Measurements from ENCODE around the gene PIK3CB. TPM values are rescaled to one million over a fixed set of nuclear protein-coding genes. Genes with fewer than 3 reads are reported as not detected.
"Not testable (repeated sequence)": the region's sequence is repeated elsewhere in the genome, so short reads cannot be mapped to it uniquely, and the experiment has no call there.

PIK3CB gene
- total RNA-seq, 2 experiments from 2014 or later = 18.8 to 19.5 TPM

GRCh38 chr3:138774529-138775253 is 60.0 kb downstream of the PIK3CB start:
- ChIA-PET CTCF (interaction anchor here (2.7 kb wide), 1 partner anchor 141 kb away, joined by 9 read pairs; no protein-coding TSS in a partner anchor), POLR2A (no interaction called here)

- CTCF ChIA-PET = interaction anchor here (0.6 kb wide), 1 partner anchor 359 kb away, joined by 3 read pairs; no protein-coding TSS in a partner anchor
These were observed 63.1 kb downstream of the PIK3CB start for GRCh38 chr3:138771585-138771984.

GRCh38 chr3:138769616-138770015 is 65.1 kb downstream of the PIK3CB start:
- POLR2A ChIA-PET = no interaction called here
- CTCF ChIA-PET = no interaction called here

More at GRCh38 chr3:138771585-138771984, 63.1 kb downstream of the PIK3CB start:
- POLR2A ChIA-PET = no interaction called here

DNA sequence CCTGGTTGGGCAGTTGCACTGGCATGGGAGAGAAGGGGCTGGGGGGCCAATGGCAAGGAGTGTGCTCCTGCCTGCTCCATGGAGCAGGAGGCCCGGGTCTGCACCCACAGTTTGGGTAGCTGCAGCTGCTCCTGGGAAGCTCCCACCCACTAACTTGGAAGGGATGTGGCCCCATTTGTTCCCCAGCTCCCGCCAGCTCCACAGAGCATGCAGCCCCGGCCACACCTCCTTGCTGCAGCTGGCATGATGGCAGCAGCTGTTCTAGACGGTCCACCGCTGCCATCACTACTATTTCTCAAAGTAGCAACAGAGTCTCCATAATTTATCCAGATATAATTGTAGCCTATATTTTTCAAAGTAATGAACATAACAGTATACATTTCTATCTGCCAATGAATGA is 65.8 kb downstream of the PIK3CB start:
- CTCF ChIA-PET = no interaction called here
- POLR2A ChIA-PET = no interaction called here

- ChIA-PET CTCF (no interaction called here), POLR2A (no interaction called here)
These were observed 66.6 kb downstream of the PIK3CB start for GRCh38 chr3:138768125-138768524.

DNA sequence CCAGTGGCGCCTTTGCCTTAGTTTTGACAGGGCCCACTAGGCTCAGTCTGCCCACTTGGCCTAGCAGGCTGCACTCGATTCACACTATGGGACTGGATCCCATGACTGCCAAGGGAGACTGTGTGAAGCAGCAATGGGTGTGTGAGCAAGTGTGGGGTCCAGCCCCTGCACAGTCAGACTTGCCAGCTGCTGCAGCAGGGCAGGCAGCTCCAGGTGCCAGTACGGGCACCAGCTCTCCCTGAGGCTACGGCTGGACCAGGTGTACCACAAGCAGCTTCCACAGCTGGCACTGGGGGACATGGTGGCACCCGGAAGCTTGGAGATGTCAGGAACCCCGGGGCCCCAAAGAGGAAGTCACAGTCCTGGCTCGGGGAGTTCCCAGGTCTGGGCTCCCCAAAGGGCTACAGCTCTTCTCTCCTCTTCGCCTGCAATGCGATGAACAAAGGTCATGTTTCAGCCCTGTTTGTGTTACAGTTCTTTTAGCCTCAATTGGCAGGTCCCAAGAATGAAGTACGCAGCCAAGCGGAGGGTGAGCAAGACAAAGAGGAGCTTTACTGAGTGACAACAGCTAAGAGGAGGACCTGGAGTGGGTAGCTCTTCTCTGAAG is 67.1 kb downstream of the PIK3CB start:
- CTCF ChIA-PET = no interaction called here

DNA sequence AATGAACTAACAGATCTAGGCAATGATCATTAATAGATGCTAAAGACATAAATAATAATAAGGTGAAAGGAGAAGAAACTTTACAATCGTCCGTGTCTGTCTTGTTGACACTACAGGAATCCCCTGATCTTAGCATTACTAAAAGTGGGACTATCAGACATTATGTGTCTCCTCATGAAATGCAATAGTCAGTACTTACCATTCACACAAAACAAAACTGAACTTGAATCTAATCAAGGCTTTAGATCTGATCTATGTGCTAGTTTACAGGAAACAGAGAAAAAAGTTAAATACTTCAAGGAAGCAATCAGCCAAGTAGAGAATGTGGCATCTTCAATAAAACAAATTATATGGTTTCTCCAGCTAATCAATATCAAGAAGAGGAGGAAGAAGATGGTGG is 73.7 kb downstream of the PIK3CB start:
- CTCF ChIA-PET = no interaction called here
- POLR2A ChIA-PET = no interaction called here

More for the DNA sequence above, 67.1 kb downstream of the PIK3CB start:
- POLR2A ChIA-PET = no interaction called here

DNA sequence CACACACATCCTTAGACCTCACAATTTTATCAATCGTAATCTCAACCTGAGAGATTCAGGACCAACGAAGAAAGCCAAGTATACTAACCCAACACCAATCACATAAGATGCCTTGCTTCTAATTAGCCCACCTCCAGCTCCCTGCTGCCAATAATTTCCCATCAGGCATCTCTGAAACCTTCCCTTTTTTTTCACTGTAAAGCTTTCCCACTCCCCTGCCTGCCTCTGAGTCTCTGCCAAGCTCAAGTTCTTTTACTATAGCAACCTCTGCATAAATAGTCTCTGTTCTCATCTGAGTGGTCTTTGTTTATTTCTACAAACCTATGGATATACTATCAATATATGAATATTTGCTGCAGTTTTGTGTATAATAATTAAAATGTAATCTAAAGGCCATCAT is 86.5 kb downstream of the PIK3CB start:
- CTCF ChIA-PET = no interaction called here

DNA sequence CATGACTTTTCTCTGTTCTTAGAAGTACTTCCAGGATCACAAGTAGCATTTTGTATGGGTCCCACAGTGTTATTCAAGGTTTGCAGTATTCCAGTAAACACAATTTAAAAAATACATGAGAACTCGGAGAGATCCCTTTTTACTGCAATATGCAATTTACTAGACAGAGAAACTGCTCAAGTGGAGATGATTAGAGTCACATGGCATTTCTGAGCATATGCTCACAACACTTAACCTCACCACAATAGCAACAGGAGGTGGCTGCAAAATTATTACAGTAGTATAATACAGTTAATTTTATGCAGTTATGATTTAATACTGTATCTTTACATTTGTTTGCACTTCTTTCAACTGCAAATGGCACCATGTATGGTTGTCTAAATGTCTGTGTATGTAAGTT is 87.5 kb downstream of the PIK3CB start:
- ChIA-PET CTCF (no interaction called here), POLR2A (no interaction called here)

More for the DNA sequence above, 86.5 kb downstream of the PIK3CB start:
- POLR2A ChIA-PET = no interaction called here

DNA sequence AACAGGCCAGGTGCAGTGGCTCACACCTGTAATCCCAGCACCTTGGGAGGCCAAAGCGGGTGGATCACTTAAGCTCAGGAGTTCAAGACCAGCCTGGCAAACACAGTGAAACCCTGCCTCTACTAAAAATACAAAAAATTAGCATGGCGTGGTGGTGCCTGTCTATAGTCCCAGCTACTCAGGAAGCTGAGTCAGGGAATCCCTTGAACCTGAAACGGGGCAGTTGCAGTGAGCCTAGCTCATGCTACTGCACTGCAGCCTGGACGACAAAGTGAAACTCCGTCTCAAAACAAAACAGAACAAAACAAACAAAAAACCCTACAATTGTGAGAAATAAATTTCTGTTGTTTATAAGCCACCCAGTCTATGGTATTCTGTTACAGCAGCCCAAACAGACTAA is 94.7 kb downstream of the PIK3CB start:
- POLR2A ChIA-PET = no interaction called here
- CTCF ChIA-PET = interaction anchor here (0.8 kb wide), 1 partner anchor 176 kb away, joined by 3 read pairs; no protein-coding TSS in a partner anchor

DNA sequence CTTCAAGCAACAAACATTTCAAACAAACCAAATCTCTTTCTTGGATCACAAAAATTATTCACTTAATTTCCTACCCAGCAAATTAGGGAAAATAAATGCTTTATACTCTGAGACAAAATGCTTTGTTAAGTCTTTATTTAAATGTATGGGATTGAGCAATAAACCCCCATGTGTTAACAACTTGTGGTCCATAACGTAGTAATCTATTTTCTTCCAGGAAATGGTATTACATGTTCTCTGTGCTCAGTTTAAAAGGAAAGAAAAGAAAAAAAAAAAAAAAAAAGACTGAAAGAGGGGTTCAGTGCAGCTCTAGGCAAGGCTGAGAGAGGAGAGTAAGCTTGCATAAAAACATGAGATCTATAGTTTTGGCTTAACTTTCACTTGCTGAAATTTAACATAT is 102.3 kb downstream of the PIK3CB start:
- CTCF ChIA-PET = no interaction called here
- POLR2A ChIA-PET = no interaction called here

DNA sequence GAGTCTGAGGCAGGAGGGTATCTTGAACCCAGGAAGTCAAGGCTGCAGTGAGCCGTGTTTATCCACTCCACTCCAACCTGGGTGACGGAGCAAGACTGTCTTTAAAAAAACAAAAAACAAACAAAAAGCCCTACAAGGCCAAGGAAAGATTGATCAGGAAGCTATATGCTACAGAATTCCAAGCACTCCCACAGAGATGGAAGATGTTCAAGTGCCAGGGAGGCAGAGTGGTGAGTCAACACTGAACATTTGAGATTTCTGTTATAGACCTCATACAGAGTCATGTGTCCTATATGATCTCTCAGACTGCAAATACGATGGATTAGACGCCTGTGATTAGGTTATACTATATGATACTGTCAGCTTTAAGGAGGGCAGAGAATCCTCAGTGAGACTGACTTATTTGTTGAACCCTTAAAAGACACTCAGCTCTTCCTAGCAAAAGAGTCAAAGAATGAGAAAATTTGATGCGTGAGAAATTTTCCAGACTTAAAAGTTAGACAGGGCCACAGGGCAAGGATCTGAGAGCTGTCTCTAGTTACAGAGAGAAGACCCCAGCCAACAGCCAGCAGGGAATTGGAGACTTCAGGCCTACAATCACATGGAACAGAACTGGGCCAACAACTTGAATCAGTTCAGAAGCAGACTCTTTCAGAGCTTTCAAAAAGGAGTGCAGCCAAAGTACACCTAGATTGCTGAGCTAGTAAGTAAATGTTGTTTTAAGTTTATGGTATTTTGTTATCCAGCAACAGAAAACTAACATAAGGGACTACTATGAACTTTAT is 107.6 kb downstream of the PIK3CB start:
- ChIA-PET POLR2A (no interaction called here), CTCF (no interaction called here)

GRCh38 chr3:138726042-138726441 is 108.7 kb downstream of the PIK3CB start:
- POLR2A ChIA-PET, CTCF ChIA-PET: not testable (repeated sequence)

DNA sequence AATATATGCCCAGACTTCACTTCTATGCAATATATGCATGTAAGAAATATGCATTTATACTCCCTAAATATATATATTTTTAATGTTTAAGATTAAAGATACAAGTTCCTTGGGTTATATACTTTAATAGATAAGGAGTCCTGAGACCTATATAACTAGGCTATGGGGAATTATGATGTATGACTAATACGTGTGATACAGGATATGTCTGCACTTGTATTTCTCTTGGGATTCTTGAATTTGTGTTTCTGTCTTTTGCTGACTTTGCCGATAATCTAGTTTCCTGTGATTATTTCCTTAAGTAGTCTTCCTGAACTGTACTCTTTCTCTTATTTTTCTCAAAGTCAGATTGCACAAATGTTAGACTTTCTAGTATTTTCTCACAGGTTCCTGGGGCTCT is 109.6 kb downstream of the PIK3CB start:
- POLR2A ChIA-PET = no interaction called here
- CTCF ChIA-PET = no interaction called here

GRCh38 chr3:138724443-138724842 is 110.3 kb downstream of the PIK3CB start:
- CTCF ChIA-PET = no interaction called here
- POLR2A ChIA-PET = no interaction called here

DNA sequence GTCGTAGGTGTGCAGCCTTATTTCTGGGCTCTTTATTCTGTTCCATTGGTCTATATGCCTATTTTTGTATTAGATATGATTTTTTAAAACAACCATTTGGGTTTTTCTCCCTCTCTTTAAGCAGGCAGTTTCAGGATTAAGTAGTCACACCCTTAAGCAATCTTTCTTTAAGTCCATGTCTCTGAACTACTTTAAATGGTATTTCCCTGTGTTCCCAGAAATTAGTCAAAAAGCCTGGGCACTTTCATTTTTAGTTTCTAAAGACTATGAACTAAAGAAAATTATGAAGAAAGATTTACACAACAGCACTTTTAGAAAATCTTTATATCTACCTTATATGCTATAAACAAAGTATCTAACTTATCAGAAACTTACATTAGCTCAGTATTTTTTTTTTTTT is 115.9 kb downstream of the PIK3CB start:
- POLR2A ChIA-PET = no interaction called here
- CTCF ChIA-PET = interaction anchor here (0.8 kb wide), 1 partner anchor 196 kb away, joined by 3 read pairs; no protein-coding TSS in a partner anchor

DNA sequence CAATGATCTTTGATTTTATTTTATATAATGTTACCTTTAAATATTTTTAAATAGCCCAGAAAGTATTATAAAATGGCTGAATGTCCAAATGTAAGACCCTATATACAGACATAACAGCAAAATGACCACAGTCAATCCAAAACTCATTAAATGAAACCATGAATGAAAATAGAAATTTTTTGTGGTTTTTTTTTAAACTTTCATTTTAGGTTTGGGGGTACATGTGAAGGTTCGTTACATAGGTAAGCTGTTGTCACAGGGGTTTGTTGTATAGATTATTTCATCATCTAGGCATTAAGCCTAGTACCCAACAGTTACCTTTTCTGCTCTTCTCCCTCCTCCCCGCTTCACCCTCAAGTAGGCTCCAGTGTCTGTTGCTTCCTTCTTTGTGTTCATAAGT is 117.4 kb downstream of the PIK3CB start:
- ChIA-PET CTCF (interaction anchor here (0.6 to 1.0 kb wide), 3 partner anchors 12 to 198 kb away, joined by 3 read pairs; no protein-coding TSS in a partner anchor), POLR2A (no interaction called here)

DNA sequence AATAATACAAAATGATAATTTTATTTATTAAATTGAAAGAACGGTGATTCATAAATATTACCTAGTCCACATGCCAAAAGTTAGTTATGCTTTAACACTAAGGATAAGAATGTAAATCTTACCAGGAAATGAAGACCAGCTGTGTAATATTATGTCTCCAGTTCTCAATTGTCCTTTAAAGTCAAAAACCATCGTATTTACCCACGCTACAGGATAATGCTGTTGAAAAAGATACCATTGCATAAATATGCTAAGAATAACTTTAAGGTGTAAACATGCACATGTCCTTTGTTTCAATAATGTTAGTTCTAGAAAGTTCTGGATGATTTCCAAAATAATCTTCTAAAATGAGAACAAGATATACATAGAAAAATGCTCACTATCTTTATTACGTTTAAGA is 122.6 kb downstream of the PIK3CB start:
- ChIA-PET POLR2A (no interaction called here), CTCF (interaction anchor here (0.8 kb wide), 1 partner anchor 204 kb away, joined by 4 read pairs; no protein-coding TSS in a partner anchor)

DNA sequence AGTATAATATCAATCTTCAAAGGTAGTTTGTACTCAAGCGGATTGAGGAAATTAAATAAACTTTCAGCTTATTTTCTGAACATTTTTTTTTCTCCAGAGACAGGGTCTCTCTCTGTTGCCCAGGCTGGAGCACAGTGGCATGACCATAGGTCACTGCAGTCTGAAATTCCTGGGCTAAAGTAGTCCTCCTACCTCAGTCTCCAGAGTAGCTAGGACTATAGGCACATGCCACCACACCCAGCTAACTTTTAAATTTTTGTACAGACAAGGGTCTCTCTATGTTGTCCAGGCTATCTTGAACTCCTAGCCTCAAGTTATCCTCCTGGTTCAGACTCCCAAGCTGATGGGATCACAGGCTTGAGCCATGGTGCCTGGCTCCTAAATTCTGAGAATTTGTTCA is 129.1 kb downstream of the PIK3CB start:
- ChIA-PET POLR2A (interaction anchor here (0.6 kb wide), 1 partner anchor 77 kb away, joined by 3 read pairs; no protein-coding TSS in a partner anchor), CTCF (interaction anchor here (0.9 to 1.5 kb wide), 2 partner anchors 12 to 218 kb away, joined by 3 to 5 read pairs; no protein-coding TSS in a partner anchor)

DNA sequence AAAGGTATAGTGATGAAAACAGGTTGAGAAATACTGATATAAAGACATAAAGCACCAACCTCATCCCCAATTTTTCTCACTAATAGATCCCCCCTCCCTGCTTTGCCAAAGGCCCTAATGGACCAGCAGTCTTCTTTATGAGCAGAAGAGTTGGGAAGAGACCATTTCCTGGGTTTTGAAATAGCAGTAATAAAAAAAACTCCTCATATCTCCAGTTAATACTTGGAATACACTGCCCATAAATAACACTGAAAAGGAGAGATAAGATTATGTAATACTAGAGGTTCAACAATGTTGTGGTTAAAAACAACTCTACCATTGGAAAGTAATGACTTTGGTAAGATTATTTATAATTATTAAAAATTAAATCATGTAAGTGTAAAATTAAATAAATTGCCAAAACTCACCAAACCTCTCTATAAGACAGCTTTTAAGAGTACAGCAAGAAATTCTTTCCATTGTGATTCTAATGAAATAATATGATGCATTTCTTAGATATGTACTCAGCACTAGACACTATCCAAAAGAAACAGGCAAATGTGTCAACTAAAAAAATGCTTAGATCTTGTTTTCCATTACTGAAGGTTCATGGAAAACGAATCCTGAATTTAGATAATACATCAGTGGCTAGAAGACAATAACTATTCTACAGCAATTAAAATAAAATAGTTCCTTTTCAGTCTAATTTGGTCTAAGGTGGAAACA is 137.9 kb downstream of the PIK3CB start:
- ChIA-PET CTCF (interaction anchor here (0.6 to 5.6 kb wide), 2 partner anchors 219 to 223 kb away, joined by 3 to 40 read pairs; no protein-coding TSS in a partner anchor), POLR2A (no interaction called here)
